B cell (primary cell): ENCODE results near the gene METTL17. TPM values are rescaled to one million over a fixed set of nuclear protein-coding genes. Genes with fewer than 3 reads are reported as not detected.

Experiments used
- ATAC-seq: fragments of 200-7000 bp; cut with Tn5 transposase; one replicate; pipeline ENCODE4 v1.10.0; 2021; ENCODE audit warnings: low read depth, mild to moderate bottlenecking, moderate number of reproducible peaks, moderate library complexity
- CTCF ChIA-PET: fragments of 350-600 bp; sonication (Branson Sonifier 250); formaldehyde crosslinking; loops from one replicate; lab custom pipeline; 2021; ENCODE audit warnings: antibody characterized with exemption, inconsistent platforms; lab: Charles Lee
- POLR2A ChIA-PET: fragments of 350-600 bp; sonication (Branson Sonifier 250); formaldehyde crosslinking; loops from one replicate; lab custom pipeline; 2021; ENCODE audit warnings: antibody characterized with exemption; lab: Charles Lee
- DNase-seq: peaks from one replicate; pipeline ENCODE4 v3.0.0; 2013
- H2AFZ ChIP-seq: 2 replicates; pipeline ENCODE4 v1.6.1; 2012; ENCODE audit warnings: mild to moderate bottlenecking, low read depth, low read length; ENCODE audit not compliant: insufficient read depth, poor library complexity, severe bottlenecking
- H3K27ac ChIP-seq, 2 donors: 1 replicate in 1 of 2; 2 replicates in 1 of 2; pipeline ENCODE4 v1.5.1; 2012 to 2013; ENCODE audit warnings: low read length in 2 of 2, mild to moderate bottlenecking in 2 of 2, moderate library complexity in 1 of 2
- H3K27me3 ChIP-seq, 4 experiments: fragments of 200-600 bp in 1 of 4; sonication (generic) in 1 of 4; replicated peaks in 1 of 4; 1 replicate in 2 of 4; 2 replicates in 2 of 4; pipeline versions ENCODE4 v1.6.1 to v1.7.0; 2013 to 2016; ENCODE audit warnings: low read length in 3 of 4, mild to moderate bottlenecking in 2 of 4, mixed read lengths in 1 of 4, moderate library complexity in 1 of 4; ENCODE audit not compliant: insufficient read depth in 4 of 4, control insufficient read depth in 3 of 4; ENCODE audit errors: control extremely low read depth in 1 of 4
- H3K36me3 ChIP-seq, 2 experiments: replicated peaks in 1 of 2; 1 replicate in 1 of 2; 2 replicates in 1 of 2; pipeline versions ENCODE4 v1.6.1 to v1.7.1; 2013; ENCODE audit warnings: low read length in 1 of 2; ENCODE audit not compliant: insufficient read depth in 2 of 2, control insufficient read depth in 1 of 2; ENCODE audit errors: control extremely low read depth in 1 of 2, extremely low read depth in 1 of 2
- H3K4me1 ChIP-seq, 2 donors: fragments of 200-600 bp in 1 of 2; sonication (generic) in 1 of 2; 1 replicate in 1 of 2; 2 replicates in 1 of 2; pipeline versions ENCODE4 v1.5.1 to v1.6.1; 2013 to 2017; ENCODE audit warnings: low read length in 2 of 2; ENCODE audit not compliant: control insufficient read depth in 2 of 2, insufficient read depth in 2 of 2
- H3K4me2 ChIP-seq: replicated peaks from 2 replicates; pipeline ENCODE3; 2012; ENCODE audit warnings: mild to moderate bottlenecking, low read depth, low read length; ENCODE audit not compliant: poor library complexity, severe bottlenecking
- H3K4me3 ChIP-seq, 5 experiments: fragments of 200-600 bp in 1 of 5; sonication (generic) in 1 of 5; 1 replicate in 3 of 5; 2 replicates in 2 of 5; pipeline versions ENCODE4 v1.5.1 to v1.7.0; 2011 to 2016; ENCODE audit warnings: low read length in 4 of 5, mild to moderate bottlenecking in 4 of 5, low read depth in 2 of 5, control low read depth in 1 of 5, moderate library complexity in 1 of 5; ENCODE audit not compliant: insufficient read depth in 1 of 5; ENCODE audit errors: control extremely low read depth in 1 of 5, extremely low read depth in 1 of 5
- H3K79me2 ChIP-seq: fragments of 200-600 bp; sonication (generic); one replicate; pipeline ENCODE4 v1.6.0; 2016; ENCODE audit warnings: low read length; ENCODE audit not compliant: control insufficient read depth, insufficient read depth
- H3K9ac ChIP-seq: fragments of 200-600 bp; sonication (generic); 2 replicates; pipeline ENCODE4 v1.6.1; 2017; ENCODE audit warnings: mild to moderate bottlenecking, low read length, moderate library complexity
- H3K9me3 ChIP-seq, 3 donors: one replicate each; pipeline versions ENCODE4 v1.6.1 to v1.7.1; 2013; ENCODE audit warnings: low read length in 2 of 3; ENCODE audit not compliant: control insufficient read depth in 2 of 3, insufficient read depth in 1 of 3; ENCODE audit errors: control extremely low read depth in 1 of 3
- H4K20me1 ChIP-seq: 2 replicates; pipeline ENCODE4 v1.6.0; 2012; ENCODE audit warnings: mild to moderate bottlenecking, low read length; ENCODE audit not compliant: insufficient read depth, control insufficient read depth, poor library complexity, severe bottlenecking
- H3K27ac Mint-ChIP-seq: one replicate; pipeline ENCODE4 v1.8.0; 2021; ENCODE audit warnings: mixed read lengths
- H3K27me3 Mint-ChIP-seq: one replicate; pipeline ENCODE4 v1.8.0; 2021; ENCODE audit warnings: mixed read lengths
- H3K4me1 Mint-ChIP-seq: one replicate; pipeline ENCODE4 v1.8.0; 2021; ENCODE audit warnings: mixed read lengths
- H3K4me3 Mint-ChIP-seq: one replicate; pipeline ENCODE4 v1.8.0; 2021; ENCODE audit warnings: mixed read lengths
- H3K9me3 Mint-ChIP-seq: one replicate; pipeline ENCODE4 v1.8.0; 2022; ENCODE audit warnings: mixed read lengths; ENCODE audit not compliant: insufficient read depth
- CTCF ChIP-seq: fragments of 200-600 bp; IDR thresholded peaks from one replicate; pipeline ENCODE4 v1.8.0; 2022; ENCODE audit warnings: antibody characterized with exemption, mild to moderate bottlenecking
- EZH2 ChIP-seq: IDR thresholded peaks from 2 replicates; pipeline ENCODE4 v1.6.1; 2012; ENCODE audit warnings: borderline replicate concordance, low read depth, mild to moderate bottlenecking, moderate library complexity, low read length; ENCODE audit not compliant: insufficient read depth, poor library complexity, severe bottlenecking
- WGBS: methylation state at CpG from one replicate; pipeline ENCODE4 v1.1.5; 2013; ENCODE audit warnings: missing lambda C conversion rate; ENCODE audit not compliant: insufficient coverage; 5-methylcytosine and 5-hydroxymethylcytosine counted together
- intact Hi-C: fragments of 100-400 bp; cut with micrococcal nuclease; formaldehyde crosslinking; loops from one replicate; pipeline ENCODE4 v1.10.0; 2022
- polyA plus RNA-seq: library from polyadenylated mRNA; depleted of rRNA; stranded (reverse); fragments of >200 nt; gene quantifications from 2 replicates; pipeline ENCODE4 v1.2.3, GENCODE V29; 2012
- total RNA-seq, 2 donors: library from RNA; stranded (reverse); fragments of 120-200 nt in 1 of 2; gene quantifications; 1 replicate in 1 of 2; 2 replicates in 1 of 2; pipeline versions ENCODE4 v1.2.3 to v1.2.4, GENCODE V29; 2013 to 2022

Gene METTL17
- total and polyA plus RNA-seq, 2 donors (not counting 1 experiment from before 2014, with no cell fraction given): 116 to 201 TPM

- CTCF ChIA-PET: interaction anchor here (1.2 to 6.5 kb wide), 3 partner anchors 16 to 68 kb away, joined by 3 to 47 read pairs (median 14); no protein-coding TSS in a partner anchor
- DNase-seq (no peak), ATAC-seq (no peak)
- no peaks in the 10 kb centered on the region for H3K4me1 ChIP-seq
- no peaks in the 10 kb centered on the region for H3K27me3 ChIP-seq
- Mint-ChIP-seq H3K4me3 (no peak overlapping the region), H3K27ac (no peak overlapping the region), H3K27me3 (no peaks in the 10 kb centered on the region), H3K9me3 (no peaks in the 10 kb centered on the region), H3K4me1 (no peaks in the 10 kb centered on the region)
- no peaks in the 10 kb centered on the region for H4K20me1 ChIP-seq
- H3K27ac ChIP-seq: no peak overlapping the region
- H3K9ac ChIP-seq: no peak overlapping the region
- H3K9me3 ChIP-seq: no peaks in the 10 kb centered on the region
- no peak overlapping the region for H3K4me2 ChIP-seq
- TF ChIP-seq CTCF (no peak), EZH2 (no peak)
- POLR2A ChIA-PET: no interaction called here
- H2AFZ ChIP-seq: no peak overlapping the region
- H3K36me3 ChIP-seq: peaks cover 14 to 34% of the 10 kb centered on the region in 2 experiments
- no peaks in the 10 kb centered on the region for H3K79me2 ChIP-seq
- H3K4me3 ChIP-seq: no peak overlapping the region
- intact Hi-C loops: no loop called here
- 92% methylated on average over 4 of the region's 4 CpGs for WGBS
Measured at GRCh38 chr14:20999591-20999990, 9.8 kb downstream of the METTL17 start.

GRCh38 chr14:21001218-21001617 lies 11.4 kb downstream of the METTL17 start:
- H3K27ac Mint-ChIP-seq: no peak overlapping the region
- CTCF ChIA-PET: interaction anchor here (0.7 to 6.5 kb wide), 2 partner anchors 14 to 76 kb away, joined by 3 to 47 read pairs; no protein-coding TSS in a partner anchor

More at GRCh38 chr14:21001218-21001617, 11.4 kb downstream of the METTL17 start:
- H3K27ac ChIP-seq: no peak overlapping the region
- DNase-seq: no peak
- H3K4me1 ChIP-seq: no peaks in the 10 kb centered on the region
- Mint-ChIP-seq H3K9me3 (no peaks in the 10 kb centered on the region), H3K27me3 (no peaks in the 10 kb centered on the region), H3K4me1 (no peaks in the 10 kb centered on the region), H3K4me3 (no peak overlapping the region)
- H3K4me2 ChIP-seq: no peak overlapping the region
- H2AFZ ChIP-seq: no peak overlapping the region
- H3K27me3 ChIP-seq: no peaks in the 10 kb centered on the region
- intact Hi-C loops: no loop called here
- peaks cover 8 to 17% of the 10 kb centered on the region in 2 experiments for H3K36me3 ChIP-seq
- H3K9ac ChIP-seq: no peak overlapping the region
- POLR2A ChIA-PET: no interaction called here
- whole genome bisulfite sequencing: 81% methylated on average over 2 of the region's 7 CpGs
- ATAC-seq: no peak
- H4K20me1 ChIP-seq: no peaks in the 10 kb centered on the region
- H3K79me2 ChIP-seq: no peaks in the 10 kb centered on the region
- TF ChIP-seq EZH2 (no peak), CTCF (no peak)
- H3K9me3 ChIP-seq: no peaks in the 10 kb centered on the region
- no peak overlapping the region for H3K4me3 ChIP-seq
